Esophagus muscularis mucosa (tissue), 3 donors: Measurements from ENCODE around the gene FSD1L.
"Not testable (repeated sequence)": the region's sequence is repeated elsewhere in the genome, so short reads cannot be mapped to it uniquely, and the experiment has no call there.

Experiments
- CTCF ChIP-seq, 3 experiments: fragments of 200-600 bp in 2 of 3; fragments of 450-650 bp in 1 of 3; sonication (generic) in 2 of 3; IDR thresholded peaks; one replicate each; pipeline ENCODE4 v1.5.1; 2017 to 2019; ENCODE audit warnings: antibody characterized with exemption in 3 of 3, mild to moderate bottlenecking in 2 of 3, moderate library complexity in 1 of 3
- POLR2A ChIP-seq: fragments of 450-650 bp; IDR thresholded peaks from one replicate; pipeline ENCODE4 v1.6.1; 2017; ENCODE audit warnings: antibody characterized with exemption, moderate library complexity, mild to moderate bottlenecking, low read depth

GRCh38 chr9:105579952-105580351 is 132.1 kb downstream of the FSD1L start:
- TF ChIP-seq POLR2A; CTCF (IDR thresholded peaks at IDR 0.05): not testable (repeated sequence)
